ENCODE measurements around the gene CEMIP. TPM values are rescaled to one million over a fixed set of nuclear protein-coding genes. Genes with fewer than 3 reads are reported as not detected.
"Not testable (repeated sequence)": the region's sequence is repeated elsewhere in the genome, so short reads cannot be mapped to it uniquely, and the experiment has no call there.

CEMIP gene
- total RNA-seq, 2 donors from 2014 or later: 0.05 to 0.09 TPM

DNA sequence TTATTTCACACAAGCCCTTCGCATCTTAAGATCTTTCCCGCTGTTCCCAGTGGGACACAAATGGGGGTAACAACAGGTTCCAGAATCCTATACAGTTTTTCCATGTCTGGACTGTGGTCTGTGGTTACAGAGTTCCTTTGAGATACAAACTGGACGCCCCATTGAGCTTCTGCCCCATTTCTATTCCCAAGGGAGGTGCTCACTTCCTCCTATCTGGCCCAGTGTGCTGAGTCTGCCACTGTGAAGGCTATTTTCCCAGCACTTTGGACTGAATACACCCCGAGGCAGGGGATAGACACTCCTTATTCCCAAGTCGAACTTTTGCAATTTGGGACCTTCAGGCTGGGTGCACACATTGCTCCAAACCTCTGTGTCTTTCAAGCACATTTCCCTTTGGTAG lies 166.4 kb downstream of the CEMIP start:
- Mint-ChIP-seq H3K9me3 (no peaks in the 10 kb centered on the region), H3K4me3 (no peak overlapping the region), H3K4me1 (ENCODE audit: low read depth) (no peaks in the 10 kb centered on the region), H3K27ac (no peak overlapping the region), H3K27me3 (ENCODE audit: low read depth) (no peaks in the 10 kb centered on the region), H3K36me3 (ENCODE audit: insufficient read depth in 2 of 2) (peaks cover 1 to 4% of the 10 kb centered on the region in 2 donors)
- DNase-seq (no peak), ATAC-seq (replicated peaks in 1 of 2) (no peak)

- H3K9me3 Mint-ChIP-seq: no peaks in the 10 kb centered on the region
- no peaks in the 10 kb centered on the region for H3K27me3 Mint-ChIP-seq (ENCODE audit: low read depth)
- DNase-seq (no peak), ATAC-seq (replicated peaks in 1 of 2) (no peak)
- no peaks in the 10 kb centered on the region for H3K4me1 Mint-ChIP-seq (ENCODE audit: low read depth)
- no peak overlapping the region for H3K27ac Mint-ChIP-seq
- H3K4me3 Mint-ChIP-seq: no peak overlapping the region
- H3K36me3 Mint-ChIP-seq (ENCODE audit: insufficient read depth in 2 of 2): peaks cover 1 to 4% of the 10 kb centered on the region in 2 donors
Measured at GRCh38 chr15:80946576-80946975, 167.4 kb downstream of the CEMIP start.

DNA sequence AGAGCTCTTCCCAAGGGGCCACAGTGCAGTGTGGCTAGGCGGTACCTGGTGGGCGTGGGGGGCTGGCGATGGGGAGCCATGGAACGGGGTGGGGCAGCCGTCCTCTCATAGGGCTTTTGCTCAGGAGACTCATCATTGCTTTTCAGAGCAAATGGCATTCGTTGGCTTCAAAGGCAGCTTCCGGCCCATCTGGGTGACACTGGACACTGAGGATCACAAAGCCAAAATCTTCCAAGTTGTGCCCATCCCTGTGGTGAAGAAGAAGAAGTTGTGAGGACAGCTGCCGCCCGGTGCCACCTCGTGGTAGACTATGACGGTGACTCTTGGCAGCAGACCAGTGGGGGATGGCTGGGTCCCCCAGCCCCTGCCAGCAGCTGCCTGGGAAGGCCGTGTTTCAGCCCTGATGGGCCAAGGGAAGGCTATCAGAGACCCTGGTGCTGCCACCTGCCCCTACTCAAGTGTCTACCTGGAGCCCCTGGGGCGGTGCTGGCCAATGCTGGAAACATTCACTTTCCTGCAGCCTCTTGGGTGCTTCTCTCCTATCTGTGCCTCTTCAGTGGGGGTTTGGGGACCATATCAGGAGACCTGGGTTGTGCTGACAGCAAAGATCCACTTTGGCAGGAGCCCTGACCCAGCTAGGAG lies 169.6 kb downstream of the CEMIP start:
- H3K4me1 Mint-ChIP-seq (ENCODE audit: low read depth): no peaks in the 10 kb centered on the region
- H3K36me3 Mint-ChIP-seq (ENCODE audit: insufficient read depth in 2 of 2): peaks cover 0 to 4% of the 10 kb centered on the region in 2 donors
- H3K27me3 Mint-ChIP-seq (ENCODE audit: low read depth): no peaks in the 10 kb centered on the region
- no peak for DNase-seq
- H3K9me3 Mint-ChIP-seq: no peaks in the 10 kb centered on the region
- H3K4me3 Mint-ChIP-seq: no peak overlapping the region
- H3K27ac Mint-ChIP-seq: no peak overlapping the region
- ATAC-seq (replicated peaks in 1 of 2): no peak

DNA sequence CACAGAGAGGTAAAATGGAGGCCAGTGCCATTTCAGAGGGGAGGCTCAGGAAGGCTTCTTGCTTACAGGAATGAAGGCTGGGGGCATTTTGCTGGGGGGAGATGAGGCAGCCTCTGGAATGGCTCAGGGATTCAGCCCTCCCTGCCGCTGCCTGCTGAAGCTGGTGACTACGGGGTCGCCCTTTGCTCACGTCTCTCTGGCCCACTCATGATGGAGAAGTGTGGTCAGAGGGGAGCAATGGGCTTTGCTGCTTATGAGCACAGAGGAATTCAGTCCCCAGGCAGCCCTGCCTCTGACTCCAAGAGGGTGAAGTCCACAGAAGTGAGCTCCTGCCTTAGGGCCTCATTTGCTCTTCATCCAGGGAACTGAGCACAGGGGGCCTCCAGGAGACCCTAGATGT lies 170.6 kb downstream of the CEMIP start:
- Mint-ChIP-seq H3K27ac (no peak overlapping the region), H3K4me3 (no peak overlapping the region), H3K9me3 (no peaks in the 10 kb centered on the region), H3K27me3 (ENCODE audit: low read depth) (no peaks in the 10 kb centered on the region), H3K4me1 (ENCODE audit: low read depth) (no peaks in the 10 kb centered on the region), H3K36me3 (ENCODE audit: insufficient read depth in 2 of 2) (peaks cover 0 to 4% of the 10 kb centered on the region in 2 donors)
- no peak for ATAC-seq (replicated peaks in 1 of 2)
- no peak for DNase-seq

DNA sequence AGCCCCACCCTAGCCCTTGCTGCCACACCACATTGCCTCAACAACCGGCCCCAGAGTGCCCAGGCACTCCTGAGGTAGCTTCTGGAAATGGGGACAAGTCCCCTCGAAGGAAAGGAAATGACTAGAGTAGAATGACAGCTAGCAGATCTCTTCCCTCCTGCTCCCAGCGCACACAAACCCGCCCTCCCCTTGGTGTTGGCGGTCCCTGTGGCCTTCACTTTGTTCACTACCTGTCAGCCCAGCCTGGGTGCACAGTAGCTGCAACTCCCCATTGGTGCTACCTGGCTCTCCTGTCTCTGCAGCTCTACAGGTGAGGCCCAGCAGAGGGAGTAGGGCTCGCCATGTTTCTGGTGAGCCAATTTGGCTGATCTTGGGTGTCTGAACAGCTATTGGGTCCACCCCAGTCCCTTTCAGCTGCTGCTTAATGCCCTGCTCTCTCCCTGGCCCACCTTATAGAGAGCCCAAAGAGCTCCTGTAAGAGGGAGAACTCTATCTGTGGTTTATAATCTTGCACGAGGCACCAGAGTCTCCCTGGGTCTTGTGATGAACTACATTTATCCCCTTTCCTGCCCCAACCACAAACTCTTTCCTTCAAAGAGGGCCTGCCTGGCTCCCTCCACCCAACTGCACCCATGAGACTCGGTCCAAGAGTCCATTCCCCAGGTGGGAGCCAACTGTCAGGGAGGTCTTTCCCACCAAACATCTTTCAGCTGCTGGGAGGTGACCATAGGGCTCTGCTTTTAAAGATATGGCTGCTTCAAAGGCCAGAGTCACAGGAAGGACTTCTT lies 171.3 kb downstream of the CEMIP start:
- DNase-seq (no peak), ATAC-seq (replicated peaks in 1 of 2) (no peak)
- Mint-ChIP-seq H3K27me3 (ENCODE audit: low read depth) (no peaks in the 10 kb centered on the region), H3K36me3 (ENCODE audit: insufficient read depth in 2 of 2) (peaks cover 0 to 4% of the 10 kb centered on the region in 2 donors), H3K27ac (no peak overlapping the region), H3K4me3 (no peak overlapping the region), H3K4me1 (ENCODE audit: low read depth) (peaks cover 1% of the 10 kb centered on the region), H3K9me3 (no peaks in the 10 kb centered on the region)

- peaks cover 0 to 4% of the 10 kb centered on the region in 2 donors for H3K36me3 Mint-ChIP-seq (ENCODE audit: insufficient read depth in 2 of 2)
- H3K4me3 Mint-ChIP-seq: no peak overlapping the region
- ATAC-seq (replicated peaks in 1 of 2) (no peak), DNase-seq (no peak)
- H3K27ac Mint-ChIP-seq: no peak overlapping the region
- H3K27me3 Mint-ChIP-seq (ENCODE audit: low read depth): no peaks in the 10 kb centered on the region
- no peaks in the 10 kb centered on the region for H3K9me3 Mint-ChIP-seq
- peaks cover 16% of the 10 kb centered on the region for H3K4me1 Mint-ChIP-seq (ENCODE audit: low read depth)
Measured at GRCh38 chr15:80951941-80952340, 172.8 kb downstream of the CEMIP start.

DNA sequence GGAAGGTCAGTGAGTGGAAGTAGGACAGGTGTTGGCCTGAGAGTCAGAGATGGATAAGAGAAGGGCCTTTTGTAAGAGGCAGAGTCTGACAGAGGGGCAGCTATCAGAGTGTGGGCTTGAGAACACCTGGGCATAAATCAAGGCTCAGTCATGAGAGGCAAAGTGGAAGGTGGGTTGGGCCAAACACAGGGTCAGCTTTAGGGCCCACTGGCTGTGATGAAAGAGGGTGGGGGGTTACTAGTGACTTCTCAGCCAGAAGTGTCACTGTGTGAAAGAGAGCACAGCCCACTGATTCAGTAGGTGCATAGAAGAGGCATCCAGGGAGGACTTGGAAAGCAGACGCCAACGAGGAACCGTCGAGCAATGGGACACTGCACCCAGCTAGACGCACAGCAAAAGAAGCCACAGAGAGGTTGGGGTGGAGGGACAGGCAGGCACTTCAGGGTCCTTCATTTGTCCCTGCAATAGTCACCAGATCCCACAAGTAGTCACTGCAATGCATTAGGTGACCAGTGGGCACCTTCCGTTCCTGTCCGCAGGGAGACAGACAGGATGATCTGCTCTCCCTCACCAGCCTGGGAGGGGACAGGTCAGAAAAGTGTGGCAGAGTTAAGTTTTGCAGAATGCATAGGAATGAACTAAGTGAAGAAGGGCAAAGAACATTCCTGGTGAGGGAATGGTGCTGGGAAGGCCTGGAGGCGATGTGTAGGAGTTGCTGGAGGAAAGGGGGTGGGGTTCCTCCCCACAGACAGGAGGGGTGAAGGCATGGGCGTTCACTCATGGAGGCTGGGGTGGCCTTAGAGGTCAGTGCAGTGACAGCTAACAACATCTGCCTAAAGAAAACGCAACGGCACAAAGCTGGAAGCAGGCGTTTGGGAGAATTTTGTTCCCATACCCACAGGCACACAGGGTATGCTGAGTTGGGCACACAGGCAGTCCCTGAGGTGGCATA lies 174.1 kb downstream of the CEMIP start:
- DNase-seq (no peak), ATAC-seq (replicated peaks in 1 of 2) (no peak)
- Mint-ChIP-seq H3K9me3 (no peaks in the 10 kb centered on the region), H3K27ac (no peak overlapping the region), H3K27me3 (ENCODE audit: low read depth) (no peaks in the 10 kb centered on the region), H3K4me1 (ENCODE audit: low read depth) (peaks cover 17% of the 10 kb centered on the region), H3K36me3 (ENCODE audit: insufficient read depth in 2 of 2) (no peaks in the 10 kb centered on the region), H3K4me3 (no peak overlapping the region)

- Mint-ChIP-seq H3K9me3 (no peaks in the 10 kb centered on the region), H3K4me1 (ENCODE audit: low read depth) (peaks cover 17% of the 10 kb centered on the region), H3K36me3 (ENCODE audit: insufficient read depth in 2 of 2) (peaks cover 0 to 5% of the 10 kb centered on the region in 2 donors), H3K4me3 (no peak overlapping the region), H3K27ac (no peak overlapping the region), H3K27me3 (ENCODE audit: low read depth) (no peaks in the 10 kb centered on the region)
- ATAC-seq (replicated peaks in 1 of 2) (no peak), DNase-seq (no peak)
Measured at GRCh38 chr15:80953953-80954778, 175.0 kb downstream of the CEMIP start.

- peaks cover 17% of the 10 kb centered on the region for H3K4me1 Mint-ChIP-seq (ENCODE audit: low read depth)
- H3K9me3 Mint-ChIP-seq, H3K27ac Mint-ChIP-seq: not testable (repeated sequence)
Measured at GRCh38 chr15:80955571-80956452, 176.6 kb downstream of the CEMIP start.

DNA sequence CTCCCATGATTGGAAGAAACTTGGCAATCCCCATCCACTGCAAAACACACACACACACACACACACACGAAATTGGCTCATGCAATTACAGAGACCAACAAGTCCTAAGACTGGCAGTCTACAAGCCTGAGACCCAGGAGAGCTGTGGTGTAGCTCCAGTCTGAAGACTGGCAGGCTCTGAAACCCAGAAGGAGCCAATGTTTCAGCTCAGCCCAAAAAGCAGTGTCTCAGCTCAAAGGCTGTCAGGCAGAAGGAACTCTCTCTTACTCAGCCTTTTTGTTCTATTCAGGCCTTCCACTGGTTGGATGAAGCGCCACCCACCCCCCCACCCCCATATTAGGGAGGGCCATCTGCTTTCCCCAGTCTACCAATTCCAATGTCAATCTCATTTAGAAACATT lies 178.4 kb downstream of the CEMIP start:
- no peaks in the 10 kb centered on the region for H3K9me3 Mint-ChIP-seq
- H3K4me1 Mint-ChIP-seq (ENCODE audit: low read depth): peaks cover 25% of the 10 kb centered on the region

More at GRCh38 chr15:80955571-80956452, 176.6 kb downstream of the CEMIP start:
- H3K27me3 Mint-ChIP-seq (ENCODE audit: low read depth); H3K4me3 Mint-ChIP-seq; H3K36me3 Mint-ChIP-seq (ENCODE audit: insufficient read depth in 2 of 2): not testable (repeated sequence)
- ATAC-seq (replicated peaks in 1 of 2) (peak; percentile 99), DNase-seq (peak; percentile 66 to 79)

GRCh38 chr15:80957976-80958375 lies 178.8 kb downstream of the CEMIP start:
- Mint-ChIP-seq H3K4me3 (no peak overlapping the region), H3K4me1 (ENCODE audit: low read depth) (peaks cover 29% of the 10 kb centered on the region), H3K27ac (no peak overlapping the region), H3K36me3 (ENCODE audit: insufficient read depth in 2 of 2) (peaks cover 5 to 10% of the 10 kb centered on the region in 2 donors), H3K27me3 (ENCODE audit: low read depth) (no peaks in the 10 kb centered on the region), H3K9me3 (no peaks in the 10 kb centered on the region)
- no peak for DNase-seq
- ATAC-seq (replicated peaks in 1 of 2): no peak

More for the DNA sequence above, 178.4 kb downstream of the CEMIP start:
- H3K4me3 Mint-ChIP-seq: no peak overlapping the region
- no peaks in the 10 kb centered on the region for H3K27me3 Mint-ChIP-seq (ENCODE audit: low read depth)
- no peak for DNase-seq
- ATAC-seq (replicated peaks in 1 of 2): no peak
- H3K36me3 Mint-ChIP-seq (ENCODE audit: insufficient read depth in 2 of 2): peaks cover 2 to 7% of the 10 kb centered on the region in 2 donors
- no peak overlapping the region for H3K27ac Mint-ChIP-seq
